Mammary epithelial cell (primary cell): ENCODE measurements around the gene P3R3URF.

Source experiments
- CTCF ChIP-seq, 2 donors: IDR thresholded peaks in 1 of 2; conservative IDR thresholded peaks in 1 of 2; 2 replicates each; pipeline ENCODE4 v1.5.1; 2011 to 2012; ENCODE audit warnings: inconsistent platforms in 2 of 2, low read length in 2 of 2, mild to moderate bottlenecking in 2 of 2, control low read depth in 1 of 2, low read depth in 1 of 2; ENCODE audit not compliant: insufficient read depth in 1 of 2; ENCODE audit errors: extremely low read depth in 1 of 2
- EZH2 ChIP-seq: IDR thresholded peaks from 2 replicates; pipeline ENCODE4 v1.6.1; 2012; ENCODE audit warnings: low read length, inconsistent platforms, borderline replicate concordance

GRCh38 chr1:46160212-46160611 is 16.1 kb downstream of the P3R3URF start:
- TF ChIP-seq CTCF (conservative IDR thresholded peaks at IDR 0.05 in 1 of 2, IDR thresholded peaks at IDR 0.05 in 1 of 2; ENCODE audit: extremely low read depth in 1 of 2, insufficient read depth in 1 of 2, low read depth in 1 of 2, low read length in 2 of 2) (no peak), EZH2 (no peak)
